ENCODE measurements around the gene BPIFB2.
"Not testable (repeated sequence)": the region's sequence is repeated elsewhere in the genome, so short reads cannot be mapped to it uniquely, and the experiment has no call there.

BPIFB2 gene

DNA sequence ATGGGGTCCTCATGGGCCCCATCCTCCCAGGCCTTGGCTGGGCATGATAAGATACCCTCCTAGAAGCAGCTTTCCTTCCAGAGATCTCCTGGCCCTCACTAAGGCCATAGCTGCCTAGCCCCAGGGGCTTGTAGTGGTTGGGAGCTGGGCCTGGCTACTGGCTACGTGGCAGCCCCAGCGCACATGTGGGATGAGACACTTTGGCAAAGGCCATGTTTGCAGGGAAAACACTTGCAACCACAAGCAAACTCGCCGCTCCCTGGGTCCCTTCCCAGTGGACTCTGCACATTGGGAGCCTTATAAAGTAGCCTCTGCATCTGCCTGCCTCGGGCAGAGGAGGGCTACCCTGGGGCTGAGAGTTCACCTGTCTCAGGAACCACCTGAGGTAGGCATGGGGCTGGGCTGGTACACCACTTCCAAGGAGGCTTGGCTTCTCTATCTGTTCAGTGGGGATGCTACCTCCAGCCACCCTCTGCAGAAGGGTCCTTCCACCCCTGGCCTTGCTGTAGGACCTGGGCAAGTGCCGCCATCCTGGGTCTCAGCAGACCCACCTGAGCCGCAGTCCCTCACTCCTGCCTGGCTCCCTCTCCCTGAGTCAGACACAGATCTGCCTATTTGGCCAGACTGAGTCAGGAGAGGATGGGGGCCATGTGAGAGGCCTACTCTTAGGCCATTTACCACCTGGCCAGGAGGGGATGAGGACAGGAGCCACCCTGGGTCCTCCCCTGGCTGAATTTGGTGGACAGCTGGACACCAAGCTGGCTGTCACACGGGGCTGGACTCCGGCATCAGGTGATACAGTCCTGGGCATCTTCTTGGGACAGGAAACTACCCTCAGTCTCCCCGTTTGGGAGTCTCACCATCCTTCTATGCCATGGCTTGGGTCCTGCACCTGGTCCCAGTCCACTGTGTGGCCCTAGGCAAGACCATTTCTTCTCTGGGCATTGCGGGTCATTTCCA, at the start of gene BPIFB2:
TSS of gene BPIFB2 (plus strand) at position 329 of the 960 bp plus-strand sequence. CDS start 871 bp downstream, outside the sequence.
- no peak for DNase-seq

DNA sequence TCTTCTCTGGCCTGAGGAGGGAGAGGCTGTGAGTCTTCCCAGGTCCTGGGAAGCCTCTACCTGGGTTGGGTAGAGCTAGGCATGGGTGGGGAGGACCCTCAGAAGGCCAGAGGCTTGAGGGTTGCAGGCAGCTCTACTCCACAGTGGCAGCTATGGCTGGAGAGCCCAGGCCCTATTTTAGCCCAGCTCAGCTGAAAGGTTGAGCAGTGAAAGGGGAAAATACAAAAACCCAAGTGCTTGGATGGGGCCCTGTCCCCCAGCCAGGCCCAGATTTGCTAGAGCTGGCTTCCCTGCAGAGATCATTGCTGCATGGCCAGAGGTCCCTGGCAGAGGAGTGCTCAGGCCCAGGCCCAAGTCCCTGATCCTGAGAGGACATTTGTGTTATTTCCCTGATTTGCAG, 48.9 kb upstream of the BPIFB2 start:
- DNase-seq = no peak

- DNase-seq = no peak
Observed at GRCh38 chr20:32959351-32960221, 47.9 kb upstream of the BPIFB2 start.

- no peak for DNase-seq
Observed at GRCh38 chr20:32960222-32960518, 47.3 kb upstream of the BPIFB2 start.

DNA sequence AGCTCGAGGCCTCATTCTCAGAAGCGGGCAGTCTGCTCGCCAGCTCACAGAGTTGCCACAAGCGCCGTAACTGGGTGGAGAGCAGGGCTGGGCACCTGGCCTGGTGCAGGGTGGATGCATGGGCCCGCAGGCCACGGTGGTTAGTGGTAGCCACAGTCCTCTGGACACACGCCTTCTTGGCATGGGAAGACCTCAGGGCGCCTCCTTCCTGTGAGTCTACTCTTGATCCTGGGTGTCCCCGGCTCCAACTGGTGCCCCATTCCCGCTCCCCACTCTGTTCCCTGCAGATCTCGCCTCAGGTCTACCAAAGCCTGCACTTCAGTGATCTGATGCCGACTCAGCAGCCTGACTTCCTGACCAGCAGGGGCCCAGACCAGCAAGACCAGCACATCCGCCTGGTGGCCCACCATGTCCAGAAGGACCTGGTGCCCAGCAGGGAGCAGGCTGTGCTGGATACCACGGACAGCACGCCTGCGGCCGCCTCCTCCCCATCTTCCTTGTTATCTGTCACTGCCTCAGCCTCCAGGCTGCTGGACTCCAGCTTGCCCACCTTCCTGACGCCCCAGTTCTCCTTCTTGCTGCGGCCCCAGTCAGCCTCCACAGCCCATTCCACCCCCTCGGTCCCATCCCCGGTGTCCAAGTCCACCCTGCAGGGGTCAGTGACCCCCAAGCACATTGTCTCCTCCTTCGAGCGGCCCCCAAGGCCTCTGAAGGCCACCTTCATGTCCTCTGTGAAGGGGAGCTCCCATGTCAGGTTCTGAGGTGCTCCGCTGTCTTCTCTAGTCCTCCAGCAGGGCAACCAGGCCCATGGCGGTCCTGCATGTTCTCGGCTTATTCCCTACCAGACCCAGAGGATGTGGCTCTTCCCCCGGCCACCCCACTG, 46.4 kb upstream of the BPIFB2 start:
- no peak for DNase-seq

- DNase-seq = no peak
Observed at GRCh38 chr20:32962053-32962452, 45.5 kb upstream of the BPIFB2 start.

DNA sequence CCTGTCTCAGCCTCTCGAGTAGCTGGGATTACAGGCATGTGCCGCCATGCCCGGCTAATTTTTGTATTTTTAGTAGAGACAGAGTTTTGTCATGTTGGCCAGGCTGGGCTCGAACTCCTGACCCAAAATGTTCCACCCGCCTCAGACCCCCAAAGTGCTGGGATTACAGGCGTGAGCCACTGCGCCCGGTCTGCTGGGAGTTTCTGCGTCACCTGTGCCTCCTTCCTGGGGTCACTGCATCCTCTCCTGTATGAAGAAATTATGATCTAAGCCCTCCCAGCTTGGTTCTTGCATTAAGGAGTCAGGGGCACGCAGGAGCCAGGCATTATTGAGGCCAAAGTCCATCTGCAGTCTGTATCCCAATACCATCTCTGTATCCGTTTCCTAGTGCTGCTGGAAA, 44.9 kb upstream of the BPIFB2 start:
- DNase-seq = not testable (repeated sequence)

- no peak for DNase-seq
Observed at GRCh38 chr20:32963176-32963575, 44.3 kb upstream of the BPIFB2 start.

DNA sequence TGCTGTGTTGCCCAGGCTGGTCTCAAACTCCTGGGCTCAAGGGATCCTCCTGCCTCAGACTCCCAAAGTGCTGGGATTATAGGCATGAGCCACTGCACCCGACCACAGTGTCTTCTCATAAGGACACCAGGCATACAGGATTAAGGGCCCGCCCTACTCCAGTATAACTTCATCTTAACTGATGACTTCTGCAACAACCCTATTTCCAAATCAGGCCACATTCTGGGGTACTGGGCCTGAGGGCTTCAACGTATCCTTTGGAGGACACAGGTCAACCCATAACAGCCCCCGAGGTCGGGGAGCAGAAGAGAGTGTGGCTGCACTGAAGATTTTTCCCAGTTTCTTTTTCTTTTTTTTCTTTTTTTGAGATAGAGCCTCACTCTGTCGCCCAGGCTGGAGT, 42.9 kb upstream of the BPIFB2 start:
- DNase-seq = no peak

DNA sequence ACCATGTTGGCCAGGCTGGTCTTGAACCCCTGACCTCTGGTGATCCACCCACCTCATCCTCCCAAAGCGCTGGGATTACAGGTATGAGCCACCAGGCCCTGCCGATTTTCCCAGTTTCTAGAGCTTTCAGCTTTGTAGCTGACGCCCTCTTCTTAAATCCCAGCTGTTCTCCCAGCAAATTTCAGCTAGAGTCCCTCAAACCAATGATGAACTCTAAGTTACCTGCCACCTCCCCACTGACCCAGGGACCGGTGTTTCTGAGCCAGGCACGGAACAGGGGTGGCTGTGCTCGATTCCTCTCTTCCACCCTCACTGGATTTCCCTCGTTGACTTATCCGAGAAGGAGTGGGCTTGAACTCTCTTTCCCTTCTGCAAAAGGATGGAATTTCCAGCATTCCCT, 42.4 kb upstream of the BPIFB2 start:
- DNase-seq = no peak

DNA sequence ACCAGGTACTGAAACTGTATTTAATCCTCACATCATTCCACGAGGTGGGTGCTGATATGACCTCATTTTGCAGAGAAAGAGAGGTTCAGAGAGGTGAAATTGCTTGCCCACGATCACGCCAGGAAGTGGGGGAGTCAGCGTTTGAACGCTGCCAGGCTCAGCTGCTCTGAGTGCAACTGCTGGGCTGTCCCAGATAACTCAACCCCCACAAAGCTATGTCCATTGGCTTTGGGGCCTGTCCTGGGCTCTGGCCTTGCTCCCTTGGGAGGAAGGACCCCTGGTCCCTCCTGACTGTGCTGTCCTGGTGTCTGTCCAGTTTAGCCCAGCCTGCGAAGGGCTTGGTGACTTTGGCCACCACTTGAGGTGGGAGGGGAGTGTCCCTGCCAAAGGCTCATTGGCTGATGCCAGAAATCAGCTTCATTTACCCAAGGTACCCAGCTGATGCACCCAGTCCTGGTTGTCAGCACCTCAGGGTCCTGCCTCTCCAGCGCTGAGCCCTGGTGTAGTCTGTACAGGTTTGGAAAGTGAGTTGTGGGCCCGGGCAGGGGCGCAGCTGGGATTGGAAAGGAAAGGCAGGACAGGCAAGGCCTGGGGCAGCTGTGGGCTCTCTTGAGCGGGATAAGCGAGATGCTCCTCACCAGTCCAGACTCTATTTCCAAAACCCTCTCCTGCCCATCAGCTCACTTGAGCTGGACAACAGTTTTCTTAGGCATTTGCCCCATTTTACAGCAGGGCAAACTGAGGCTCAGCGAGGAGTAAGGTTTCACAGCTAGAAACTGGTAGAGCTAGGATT, 41.7 kb upstream of the BPIFB2 start:
- no peak for DNase-seq

- DNase-seq = no peak
Observed at GRCh38 chr20:32966382-32966781, 41.1 kb upstream of the BPIFB2 start.

GRCh38 chr20:32966881-32967781, 40.4 kb upstream of the BPIFB2 start:
- DNase-seq = no peak

DNA sequence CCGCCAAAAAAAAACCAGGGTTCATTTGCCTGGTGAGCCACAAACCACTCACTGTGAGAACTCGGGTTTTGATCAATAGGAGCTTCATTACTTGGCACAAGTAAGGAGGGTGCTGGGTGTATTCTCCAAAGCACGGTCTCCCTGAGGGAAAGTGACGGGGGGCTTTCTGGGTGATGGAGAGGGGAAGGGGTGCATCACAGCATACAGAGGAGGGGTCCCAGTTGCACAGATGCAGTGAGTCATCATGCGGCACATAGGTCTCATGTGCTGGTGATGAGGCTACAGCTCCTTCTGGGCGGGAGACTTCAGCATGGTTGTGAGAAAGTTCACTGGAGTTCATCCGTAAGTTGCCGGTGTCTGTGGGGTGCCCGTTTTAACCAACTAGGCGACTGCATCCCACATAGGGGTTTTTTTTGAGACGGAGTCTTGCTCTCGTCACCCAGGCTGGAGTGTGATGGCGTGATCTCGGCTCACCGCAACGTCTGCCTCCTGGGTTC, 39.5 kb upstream of the BPIFB2 start:
- DNase-seq = no peak

DNA sequence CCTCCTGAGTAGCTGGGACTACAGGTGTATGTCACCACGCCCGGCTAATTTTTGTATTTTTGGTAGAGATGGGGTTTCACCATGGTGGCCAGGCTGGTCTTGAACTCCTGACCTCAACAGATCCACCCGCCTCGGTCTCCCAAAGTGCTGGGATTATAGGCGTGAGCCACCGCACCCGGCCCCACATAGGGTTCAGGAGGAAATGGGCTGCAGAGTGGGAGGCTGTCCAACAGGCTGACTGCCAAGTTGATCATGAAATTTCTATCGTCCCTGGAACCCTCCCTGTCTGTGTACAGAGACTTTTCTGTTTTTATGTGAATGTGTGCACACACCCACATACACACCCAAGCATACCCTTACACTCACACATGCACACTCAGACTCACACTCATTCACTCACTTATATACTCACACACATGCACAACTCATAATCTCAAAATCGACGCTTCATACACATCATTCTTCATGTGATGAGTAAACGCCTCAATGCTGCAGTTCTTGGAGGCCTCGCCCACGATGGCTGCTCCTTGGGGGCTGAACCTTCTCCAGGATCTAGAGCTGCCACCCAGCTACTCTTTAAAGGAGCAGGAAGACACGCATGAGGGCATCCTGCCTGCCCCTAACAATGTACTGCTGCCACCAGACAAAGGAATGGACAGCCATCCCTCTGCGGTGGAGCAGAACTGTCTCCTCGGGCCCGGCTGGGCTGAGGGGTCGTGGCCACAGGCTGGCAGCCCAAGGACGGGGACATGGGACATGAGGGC, 38.8 kb upstream of the BPIFB2 start:
- no peak for DNase-seq

DNA sequence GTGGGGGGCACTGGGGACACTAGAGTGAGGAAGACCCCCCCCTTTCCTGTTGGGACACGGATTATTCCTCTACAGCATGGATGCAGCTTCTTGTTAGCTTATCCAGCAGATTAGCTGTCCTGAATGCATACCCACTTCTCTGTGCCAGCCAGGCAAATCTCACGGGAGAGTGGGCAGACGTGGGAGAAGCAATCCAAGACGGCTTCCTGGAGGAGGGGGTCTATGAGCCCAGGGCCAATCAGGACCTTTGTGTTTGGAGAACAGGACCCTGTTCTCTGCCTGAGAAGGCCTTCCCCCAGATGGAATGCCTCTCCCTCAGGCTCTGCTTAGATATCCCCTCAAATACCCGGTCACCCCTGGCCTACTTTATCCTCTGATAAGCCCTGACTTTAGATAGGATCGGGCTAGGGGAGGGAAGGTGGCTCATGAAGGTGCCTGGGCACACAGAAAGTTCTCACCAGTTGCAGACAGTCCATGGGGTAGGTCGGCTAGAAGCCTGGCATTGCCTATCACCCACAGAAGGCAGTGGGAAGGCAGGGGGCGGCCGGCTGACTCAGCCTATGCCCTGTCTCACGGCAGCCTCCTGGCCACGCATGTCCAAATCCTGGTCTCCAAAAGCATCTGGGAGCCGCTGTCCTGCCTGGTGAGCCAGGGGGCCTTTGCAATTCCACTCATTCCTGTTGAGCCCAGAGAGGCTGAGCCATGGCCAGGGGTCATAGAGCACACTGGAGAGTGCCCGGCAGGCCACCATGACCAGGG, 38.0 kb upstream of the BPIFB2 start:
- no peak for DNase-seq

GRCh38 chr20:32970115-32970972, 37.2 kb upstream of the BPIFB2 start:
- DNase-seq = no peak

- no peak for DNase-seq
Observed at GRCh38 chr20:32970973-32971300, 36.6 kb upstream of the BPIFB2 start.
